Measurements from ENCODE around the gene TNNT3. TPM values are rescaled to one million over a fixed set of nuclear protein-coding genes. Genes with fewer than 3 reads are reported as not detected.

The TNNT3 gene
- total RNA-seq, 1 experiment from 2014 or later = 0.88 TPM

DNA sequence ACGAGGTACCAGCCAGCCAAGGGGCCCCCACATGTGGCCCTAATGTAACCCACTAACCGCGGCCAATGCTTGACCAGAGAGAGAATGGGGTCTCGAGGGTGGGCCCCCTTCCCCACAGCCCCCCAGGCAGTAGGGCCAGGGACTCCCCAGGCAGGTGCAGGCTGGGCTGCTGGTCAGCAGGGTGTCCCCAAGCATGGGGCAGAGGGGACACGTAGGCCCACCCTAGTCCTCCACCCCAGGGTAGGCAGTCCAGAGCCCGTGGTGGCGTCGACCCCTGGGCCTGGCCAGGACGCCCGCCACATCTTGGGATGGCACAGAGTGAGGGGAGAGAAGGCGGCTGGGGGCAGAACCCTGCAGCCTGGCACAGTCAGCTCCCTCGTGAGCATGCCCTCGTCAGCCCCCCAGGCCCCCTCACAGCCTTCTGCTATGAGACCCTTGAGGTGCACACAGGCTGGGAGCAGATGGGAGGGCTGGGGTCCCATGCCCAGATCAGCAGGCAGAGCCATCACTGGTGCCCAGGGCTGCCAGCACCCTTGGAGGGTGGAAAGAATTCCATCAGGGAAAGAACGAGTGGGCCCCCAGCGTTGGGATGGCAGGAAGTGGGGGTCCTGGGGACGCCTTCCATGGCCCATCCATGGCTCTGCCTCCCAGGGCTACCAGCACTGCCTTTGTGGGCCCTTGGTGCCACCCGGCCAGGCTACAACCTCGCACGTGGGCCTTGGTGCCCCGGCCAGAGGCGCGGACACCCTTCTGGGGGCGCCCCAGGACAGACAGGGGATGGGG, 6.1 kb downstream of the TNNT3 start:
- no peak overlapping the region for H3K27ac Mint-ChIP-seq (ENCODE audit: unreplicated experiment)
- no peak overlapping the region for H3K4me3 ChIP-seq (ENCODE audit: low read depth, low read length)
- no peaks in the 10 kb centered on the region; the same call in 1 of the 2 replicates for H3K4me1 ChIP-seq
- H3K36me3 ChIP-seq (ENCODE audit: control insufficient read depth, insufficient read depth, low read length) = no peaks in the 10 kb centered on the region
- no peaks in the 10 kb centered on the region for H3K9me3 ChIP-seq
- H3K4me3 Mint-ChIP-seq (ENCODE audit: unreplicated experiment) = no peak overlapping the region
- BruUV-seq (replicated peaks) = no TSS peak
- H3K27me3 ChIP-seq (replicated peaks; ENCODE audit: control insufficient read depth, insufficient read depth, low read length) = no peaks in the 10 kb centered on the region
- ChIA-PET POLR2A (no interaction called here), CTCF (no interaction called here)
- no peak for DNase-seq
- intact Hi-C loops (cut with micrococcal nuclease; ENCODE audit: unreplicated experiment) = no loop called here
- no peaks in the 10 kb centered on the region for H3K9me3 Mint-ChIP-seq (ENCODE audit: unreplicated experiment)
- H3K27me3 Mint-ChIP-seq (ENCODE audit: insufficient read depth, unreplicated experiment) = no peaks in the 10 kb centered on the region
- TF ChIP-seq, protein P1, sequence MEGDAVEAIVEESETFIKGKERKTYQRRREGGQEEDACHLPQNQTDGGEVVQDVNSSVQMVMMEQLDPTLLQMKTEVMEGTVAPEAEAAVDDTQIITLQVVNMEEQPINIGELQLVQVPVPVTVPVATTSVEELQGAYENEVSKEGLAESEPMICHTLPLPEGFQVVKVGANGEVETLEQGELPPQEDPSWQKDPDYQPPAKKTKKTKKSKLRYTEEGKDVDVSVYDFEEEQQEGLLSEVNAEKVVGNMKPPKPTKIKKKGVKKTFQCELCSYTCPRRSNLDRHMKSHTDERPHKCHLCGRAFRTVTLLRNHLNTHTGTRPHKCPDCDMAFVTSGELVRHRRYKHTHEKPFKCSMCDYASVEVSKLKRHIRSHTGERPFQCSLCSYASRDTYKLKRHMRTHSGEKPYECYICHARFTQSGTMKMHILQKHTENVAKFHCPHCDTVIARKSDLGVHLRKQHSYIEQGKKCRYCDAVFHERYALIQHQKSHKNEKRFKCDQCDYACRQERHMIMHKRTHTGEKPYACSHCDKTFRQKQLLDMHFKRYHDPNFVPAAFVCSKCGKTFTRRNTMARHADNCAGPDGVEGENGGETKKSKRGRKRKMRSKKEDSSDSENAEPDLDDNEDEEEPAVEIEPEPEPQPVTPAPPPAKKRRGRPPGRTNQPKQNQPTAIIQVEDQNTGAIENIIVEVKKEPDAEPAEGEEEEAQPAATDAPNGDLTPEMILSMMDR (IDR thresholded peaks at IDR 0.05; ENCODE audit: insufficient read depth in 1 of 2, low read depth in 1 of 2, low read length in 1 of 2, severe bottlenecking in 1 of 2, unreplicated experiment in 1 of 2) = no peak
- no peaks in the 10 kb centered on the region for H3K36me3 Mint-ChIP-seq (ENCODE audit: insufficient read depth, unreplicated experiment)
- no peaks in the 10 kb centered on the region for H3K4me1 Mint-ChIP-seq (ENCODE audit: low read depth, unreplicated experiment)

DNA sequence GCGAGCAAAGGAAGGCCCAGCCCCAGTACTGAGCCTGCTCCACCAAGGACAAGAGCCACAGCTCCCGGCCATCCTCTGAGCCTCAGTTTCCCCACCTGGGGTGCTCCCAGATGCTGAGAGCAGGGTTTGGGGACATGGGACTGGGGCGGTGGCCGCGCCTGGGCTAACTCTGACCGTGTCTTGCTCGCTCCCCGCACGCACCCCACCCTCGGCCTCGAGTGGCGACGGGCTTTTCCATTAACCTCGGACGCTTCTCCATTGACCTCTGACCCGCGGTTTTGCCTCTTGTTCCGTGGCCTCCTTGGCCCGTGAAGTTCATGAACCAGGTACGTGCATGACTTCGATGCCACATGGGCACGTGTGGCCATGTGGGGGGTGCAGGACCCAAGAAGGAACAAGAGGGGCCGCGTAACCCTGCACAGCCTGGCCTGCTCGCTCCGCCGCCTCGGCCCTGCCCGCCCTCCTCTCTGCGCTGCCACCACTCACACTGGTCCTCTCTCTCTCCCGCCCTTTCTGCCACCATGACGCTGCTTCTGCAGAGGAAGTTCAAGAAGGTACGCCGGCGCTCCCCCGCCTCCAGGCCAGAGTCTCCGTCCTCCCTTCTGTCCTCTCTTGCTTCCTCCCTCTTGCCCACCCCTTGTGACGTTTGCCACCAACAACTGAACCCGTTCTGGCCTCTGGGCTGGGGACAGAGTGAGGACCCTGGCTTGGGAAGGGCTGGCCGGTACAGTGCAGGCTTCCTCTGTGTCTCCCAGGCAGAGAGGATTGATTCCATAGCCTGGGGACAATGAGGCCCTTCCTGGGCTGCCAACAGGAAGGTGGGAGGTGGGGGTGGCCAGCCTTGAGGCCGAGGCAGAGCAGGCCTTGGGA, 6.9 kb downstream of the TNNT3 start:
- no peaks in the 10 kb centered on the region for H3K27me3 ChIP-seq (replicated peaks; ENCODE audit: control insufficient read depth, insufficient read depth, low read length)
- intact Hi-C loops (cut with micrococcal nuclease; ENCODE audit: unreplicated experiment) = no loop called here
- BruUV-seq (replicated peaks) = no TSS peak
- no peaks in the 10 kb centered on the region for H3K9me3 ChIP-seq
- H3K4me3 Mint-ChIP-seq (ENCODE audit: unreplicated experiment) = no peak overlapping the region
- no peaks in the 10 kb centered on the region for H3K36me3 Mint-ChIP-seq (ENCODE audit: insufficient read depth, unreplicated experiment)
- POLR2A ChIA-PET = no interaction called here
- TF ChIP-seq, protein P1 (IDR thresholded peaks at IDR 0.05; ENCODE audit: insufficient read depth in 1 of 2, low read depth in 1 of 2, low read length in 1 of 2, severe bottlenecking in 1 of 2, unreplicated experiment in 1 of 2) = no peak
- H3K27ac Mint-ChIP-seq (ENCODE audit: unreplicated experiment) = no peak overlapping the region
- peaks cover 2% of the 10 kb centered on the region for H3K4me1 Mint-ChIP-seq (ENCODE audit: low read depth, unreplicated experiment)
- CTCF ChIA-PET = no interaction called here
- no peaks in the 10 kb centered on the region; the same call in 1 of the 2 replicates for H3K4me1 ChIP-seq
- H3K36me3 ChIP-seq (ENCODE audit: control insufficient read depth, insufficient read depth, low read length) = no peaks in the 10 kb centered on the region
- no peak overlapping the region for H3K4me3 ChIP-seq (ENCODE audit: low read depth, low read length)
- H3K27me3 Mint-ChIP-seq (ENCODE audit: insufficient read depth, unreplicated experiment) = no peaks in the 10 kb centered on the region
- no peaks in the 10 kb centered on the region for H3K9me3 Mint-ChIP-seq (ENCODE audit: unreplicated experiment)
- peak in 1 of 2 experiments; percentile 46 for DNase-seq

DNA sequence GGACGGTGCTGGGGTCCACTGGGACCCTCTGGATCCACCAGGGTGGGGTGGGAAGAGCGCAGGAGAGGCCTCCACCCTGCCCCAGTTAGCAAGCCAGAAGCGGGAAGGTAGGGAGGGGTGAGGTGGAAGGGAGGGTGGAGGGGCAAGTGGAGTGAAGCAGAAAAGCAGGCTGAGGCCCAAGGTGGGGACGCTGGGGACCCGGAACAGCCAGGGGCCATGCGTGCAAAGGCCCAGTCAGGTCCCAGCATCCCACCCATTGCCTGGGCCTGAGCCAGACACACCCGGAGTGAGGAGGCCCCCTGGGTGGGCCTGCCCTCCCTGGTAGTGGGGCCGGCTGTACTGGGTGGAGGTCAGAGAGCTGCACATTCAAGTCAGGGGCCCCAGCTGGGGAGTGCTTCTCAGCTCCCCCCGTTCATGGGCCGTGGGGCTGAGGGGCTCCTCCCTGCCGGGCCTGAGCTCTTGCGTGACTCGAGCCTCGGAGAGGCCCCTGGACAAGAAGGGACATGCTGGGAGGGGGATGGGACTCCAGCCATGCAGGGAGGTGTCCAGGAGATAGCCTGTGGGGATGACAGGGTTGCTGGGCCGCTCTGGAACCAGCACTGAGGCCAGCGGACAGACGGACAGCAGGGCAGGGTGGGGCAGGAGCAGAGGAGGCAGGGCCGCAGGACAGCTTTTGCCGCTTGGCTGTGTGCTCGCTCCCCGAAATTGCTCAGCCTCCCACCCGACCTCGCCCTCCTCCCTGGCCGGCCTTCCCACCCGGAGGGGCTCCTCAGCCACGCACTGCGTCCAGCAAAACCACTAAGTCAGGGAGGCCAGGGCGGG, 7.7 kb downstream of the TNNT3 start:
- Mint-ChIP-seq H3K4me3 (ENCODE audit: unreplicated experiment) (no peak overlapping the region), H3K27ac (ENCODE audit: unreplicated experiment) (no peak overlapping the region), H3K9me3 (ENCODE audit: unreplicated experiment) (no peaks in the 10 kb centered on the region), H3K27me3 (ENCODE audit: insufficient read depth, unreplicated experiment) (no peaks in the 10 kb centered on the region), H3K36me3 (ENCODE audit: insufficient read depth, unreplicated experiment) (no peaks in the 10 kb centered on the region), H3K4me1 (ENCODE audit: low read depth, unreplicated experiment) (peaks cover 8% of the 10 kb centered on the region)
- Histone ChIP-seq H3K36me3 (ENCODE audit: control insufficient read depth, insufficient read depth, low read length) (no peaks in the 10 kb centered on the region), H3K27me3 (replicated peaks; ENCODE audit: control insufficient read depth, insufficient read depth, low read length) (no peaks in the 10 kb centered on the region), H3K4me1 (no peaks in the 10 kb centered on the region; the same call in 1 of the 2 replicates), H3K4me3 (ENCODE audit: low read depth, low read length) (no peak overlapping the region), H3K9me3 (no peaks in the 10 kb centered on the region)
- TF ChIP-seq, protein P1 (IDR thresholded peaks at IDR 0.05; ENCODE audit: insufficient read depth in 1 of 2, low read depth in 1 of 2, low read length in 1 of 2, severe bottlenecking in 1 of 2, unreplicated experiment in 1 of 2) = no peak
- no TSS peak for BruUV-seq (replicated peaks)
- DNase-seq = peak in 1 of 2 experiments; percentile 73
- intact Hi-C loops (cut with micrococcal nuclease; ENCODE audit: unreplicated experiment) = no loop called here
- CTCF ChIA-PET = no interaction called here
- POLR2A ChIA-PET = no interaction called here

All from Caco-2 (cell line).